NB4 (cell line): Measurements from ENCODE around the gene REEP3.

Source experiments
- MAX ChIP-seq: IDR thresholded peaks from 2 replicates; pipeline ENCODE4 v1.6.1; 2011; ENCODE audit warnings: low read depth, low read length
- MYC ChIP-seq: IDR thresholded peaks from 2 replicates; pipeline ENCODE4 v1.6.1; 2011; ENCODE audit warnings: low read depth, low read length
- POLR2A ChIP-seq: IDR thresholded peaks from 2 replicates; pipeline ENCODE4 v1.6.1; 2011; ENCODE audit warnings: mild to moderate bottlenecking; ENCODE audit not compliant: insufficient read length; ENCODE audit errors: extremely low read depth
- TF ChIP-seq, protein P1 (sequence below): IDR thresholded peaks from one replicate; pipeline ENCODE4 v1.5.1; 2012; ENCODE audit warnings: low read depth, low read length

DNA sequence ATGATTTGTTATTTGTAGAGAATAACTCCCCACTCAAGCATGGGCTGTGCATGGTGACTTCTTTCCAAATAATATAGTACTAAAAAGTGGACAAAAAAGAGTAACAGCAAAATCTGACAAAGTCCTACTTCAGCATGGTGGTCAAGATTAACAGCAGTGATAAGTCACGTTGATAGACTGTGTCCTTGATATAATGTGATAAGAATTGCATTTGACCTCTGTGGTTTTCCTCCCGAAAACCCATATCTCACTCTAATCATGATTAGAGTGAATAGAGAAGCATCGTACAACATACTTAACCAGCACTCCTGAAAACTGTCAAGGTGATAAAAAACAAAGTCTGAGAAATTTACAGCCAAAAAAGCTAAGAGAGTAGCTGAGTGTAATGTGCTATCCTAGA is 42.4 kb downstream of the REEP3 start:
- TF ChIP-seq, protein P1, sequence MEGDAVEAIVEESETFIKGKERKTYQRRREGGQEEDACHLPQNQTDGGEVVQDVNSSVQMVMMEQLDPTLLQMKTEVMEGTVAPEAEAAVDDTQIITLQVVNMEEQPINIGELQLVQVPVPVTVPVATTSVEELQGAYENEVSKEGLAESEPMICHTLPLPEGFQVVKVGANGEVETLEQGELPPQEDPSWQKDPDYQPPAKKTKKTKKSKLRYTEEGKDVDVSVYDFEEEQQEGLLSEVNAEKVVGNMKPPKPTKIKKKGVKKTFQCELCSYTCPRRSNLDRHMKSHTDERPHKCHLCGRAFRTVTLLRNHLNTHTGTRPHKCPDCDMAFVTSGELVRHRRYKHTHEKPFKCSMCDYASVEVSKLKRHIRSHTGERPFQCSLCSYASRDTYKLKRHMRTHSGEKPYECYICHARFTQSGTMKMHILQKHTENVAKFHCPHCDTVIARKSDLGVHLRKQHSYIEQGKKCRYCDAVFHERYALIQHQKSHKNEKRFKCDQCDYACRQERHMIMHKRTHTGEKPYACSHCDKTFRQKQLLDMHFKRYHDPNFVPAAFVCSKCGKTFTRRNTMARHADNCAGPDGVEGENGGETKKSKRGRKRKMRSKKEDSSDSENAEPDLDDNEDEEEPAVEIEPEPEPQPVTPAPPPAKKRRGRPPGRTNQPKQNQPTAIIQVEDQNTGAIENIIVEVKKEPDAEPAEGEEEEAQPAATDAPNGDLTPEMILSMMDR = no peak
- TF ChIP-seq POLR2A (no peak), MYC (no peak), MAX (no peak)
